Lower leg skin (tissue), 4 donors: ENCODE results near the gene STT3B. TPM values are rescaled to one million over a fixed set of nuclear protein-coding genes. Genes with fewer than 3 reads are reported as not detected.

Source experiments
- DNase-seq, 2 donors: peaks; one replicate each; pipeline ENCODE4 v3.0.0-alpha.2; 2019; ENCODE audit warnings: low spot score in 2 of 2
- H3K4me3 ChIP-seq: fragments of 200-600 bp; sonication (generic); 2 replicates; pipeline ENCODE4 v1.5.1; 2017; ENCODE audit warnings: mild to moderate bottlenecking, low read depth; ENCODE audit not compliant: poor library complexity, severe bottlenecking
- POLR2A ChIP-seq, 2 donors: fragments of 450-650 bp; IDR thresholded peaks; one replicate each; pipeline ENCODE4 v1.6.1; 2016 to 2017; ENCODE audit warnings: antibody characterized with exemption in 2 of 2, mild to moderate bottlenecking in 1 of 2, moderate library complexity in 1 of 2
- WGBS, 2 donors: methylation state at CpG; one replicate each; pipeline ENCODE4 v1.1.5; 2018; 5-methylcytosine and 5-hydroxymethylcytosine counted together
- intact Hi-C: fragments of 100-400 bp; cut with DNase I; formaldehyde crosslinking; loops from one replicate; pipeline ENCODE4 v1.15.0; 2023; ENCODE audit warnings: low total_unique reads
- total RNA-seq, 4 donors: library from RNA; depleted of rRNA; stranded (reverse); fragments of >200 nt; gene quantifications; one replicate each; pipeline ENCODE4 v1.1.0, GENCODE V29; 2016
- TF ChIP-seq, protein P1 (sequence below), 3 donors: fragments of 450-650 bp; IDR thresholded peaks; one replicate each; pipeline ENCODE4 v1.5.1; 2016; ENCODE audit warnings: antibody characterized with exemption in 3 of 3, mild to moderate bottlenecking in 3 of 3, moderate library complexity in 2 of 3

STT3B gene
- total RNA-seq, 4 donors from 2014 or later, result 65.5 to 87.3 (median 76.2) TPM

DNA sequence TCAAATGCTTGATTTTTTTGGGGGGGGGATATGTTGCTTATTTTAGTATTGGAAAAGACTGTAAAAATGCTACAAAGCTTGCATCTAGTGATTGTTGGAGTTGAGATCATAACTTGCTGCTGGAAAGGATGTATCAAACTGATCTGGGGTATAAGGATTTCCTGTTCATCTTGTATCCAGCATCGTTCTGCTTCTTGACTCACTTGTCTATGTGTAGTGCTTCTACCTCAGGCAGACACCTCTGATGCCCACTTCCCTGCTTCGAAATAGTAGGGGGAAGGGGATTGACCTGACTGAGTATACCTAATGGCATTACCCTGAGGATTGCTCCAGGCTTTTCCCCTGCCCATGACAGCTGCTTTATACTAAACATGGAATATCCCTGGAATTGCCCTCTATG lies 42.7 kb downstream of the STT3B start:
- H3K4me3 ChIP-seq, result no peak overlapping the region
- TF ChIP-seq, protein P1, sequence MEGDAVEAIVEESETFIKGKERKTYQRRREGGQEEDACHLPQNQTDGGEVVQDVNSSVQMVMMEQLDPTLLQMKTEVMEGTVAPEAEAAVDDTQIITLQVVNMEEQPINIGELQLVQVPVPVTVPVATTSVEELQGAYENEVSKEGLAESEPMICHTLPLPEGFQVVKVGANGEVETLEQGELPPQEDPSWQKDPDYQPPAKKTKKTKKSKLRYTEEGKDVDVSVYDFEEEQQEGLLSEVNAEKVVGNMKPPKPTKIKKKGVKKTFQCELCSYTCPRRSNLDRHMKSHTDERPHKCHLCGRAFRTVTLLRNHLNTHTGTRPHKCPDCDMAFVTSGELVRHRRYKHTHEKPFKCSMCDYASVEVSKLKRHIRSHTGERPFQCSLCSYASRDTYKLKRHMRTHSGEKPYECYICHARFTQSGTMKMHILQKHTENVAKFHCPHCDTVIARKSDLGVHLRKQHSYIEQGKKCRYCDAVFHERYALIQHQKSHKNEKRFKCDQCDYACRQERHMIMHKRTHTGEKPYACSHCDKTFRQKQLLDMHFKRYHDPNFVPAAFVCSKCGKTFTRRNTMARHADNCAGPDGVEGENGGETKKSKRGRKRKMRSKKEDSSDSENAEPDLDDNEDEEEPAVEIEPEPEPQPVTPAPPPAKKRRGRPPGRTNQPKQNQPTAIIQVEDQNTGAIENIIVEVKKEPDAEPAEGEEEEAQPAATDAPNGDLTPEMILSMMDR (IDR thresholded peaks at IDR 0.05), result no peak
- no peak for TF ChIP-seq POLR2A (IDR thresholded peaks at IDR 0.05)
- intact Hi-C loops, result no loop called here
- DNase-seq, result no peak
- WGBS, 2 donors, result 55 to 59% methylated on average over 2 of the region's 2 CpGs

DNA sequence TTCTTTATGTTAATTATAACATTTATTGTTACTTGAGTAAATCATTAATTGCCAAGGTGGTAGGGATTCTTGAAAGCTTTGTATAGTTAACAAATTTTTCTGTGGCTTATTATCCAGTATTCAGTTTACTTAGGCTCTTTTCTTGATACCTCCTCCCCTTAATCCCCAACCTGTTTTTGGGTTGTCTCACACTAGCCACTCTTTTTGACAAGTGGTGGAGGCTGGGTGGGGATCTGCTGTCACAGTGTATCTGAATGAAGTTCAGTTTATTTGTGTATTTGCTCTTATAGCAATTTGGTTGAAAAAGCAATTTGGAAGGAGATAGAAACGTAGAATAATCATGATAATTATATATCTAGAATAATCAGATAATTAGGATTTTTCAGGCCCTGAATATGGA lies 43.8 kb downstream of the STT3B start:
- H3K4me3 ChIP-seq, result no peak overlapping the region
- 87 to 90% methylated on average over 1 of the region's 1 CpG for WGBS, 2 donors
- no peak for TF ChIP-seq POLR2A (IDR thresholded peaks at IDR 0.05)
- TF ChIP-seq, protein P1 (IDR thresholded peaks at IDR 0.05), result no peak
- DNase-seq, result no peak
- intact Hi-C loops, result no loop called here

DNA sequence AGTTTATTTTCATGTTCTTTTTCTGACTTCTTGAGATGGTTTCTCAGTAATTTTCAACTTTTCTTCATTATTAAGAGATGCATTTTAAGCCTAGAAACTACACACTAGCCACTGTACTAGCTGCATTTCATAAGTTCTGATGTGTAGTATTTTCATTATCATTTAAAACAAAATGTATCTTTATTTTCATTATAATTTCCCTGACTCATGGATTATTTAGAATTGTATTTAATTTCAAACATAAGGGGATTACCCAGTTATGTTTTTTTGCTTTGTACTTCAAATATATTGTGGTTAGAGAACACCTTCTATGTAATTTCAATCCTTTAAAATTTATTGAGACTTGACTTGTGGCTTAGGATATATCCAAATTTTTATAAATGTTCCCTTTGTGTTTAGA lies 44.5 kb downstream of the STT3B start:
- intact Hi-C loops, result no loop called here
- no peak overlapping the region for H3K4me3 ChIP-seq
- no peak for DNase-seq
- TF ChIP-seq, protein P1 (IDR thresholded peaks at IDR 0.05), result no peak
- TF ChIP-seq POLR2A (IDR thresholded peaks at IDR 0.05), result no peak

DNA sequence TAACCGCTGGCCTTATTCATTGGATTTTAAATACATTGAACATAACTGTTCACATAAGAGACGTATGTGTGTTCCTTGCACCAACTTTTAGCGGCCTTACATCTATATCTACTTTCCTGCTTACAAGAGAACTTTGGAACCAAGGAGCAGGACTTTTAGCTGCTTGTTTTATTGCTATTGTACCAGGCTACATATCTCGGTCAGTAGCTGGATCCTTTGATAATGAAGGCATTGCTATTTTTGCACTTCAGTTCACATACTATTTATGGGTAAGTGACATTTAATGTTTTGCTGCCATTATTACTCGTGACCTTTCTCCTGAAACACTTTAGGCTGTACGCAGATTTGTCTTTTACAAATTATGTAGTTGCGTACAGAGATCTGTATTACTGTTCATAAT lies 47.1 kb downstream of the STT3B start:
- no peak for DNase-seq
- no peak overlapping the region for H3K4me3 ChIP-seq
- WGBS, 2 donors, result 90 to 92% methylated on average over 7 of the region's 7 CpGs
- intact Hi-C loops, result no loop called here
- TF ChIP-seq, protein P1 (IDR thresholded peaks at IDR 0.05), result no peak
- TF ChIP-seq POLR2A (IDR thresholded peaks at IDR 0.05), result no peak

DNA sequence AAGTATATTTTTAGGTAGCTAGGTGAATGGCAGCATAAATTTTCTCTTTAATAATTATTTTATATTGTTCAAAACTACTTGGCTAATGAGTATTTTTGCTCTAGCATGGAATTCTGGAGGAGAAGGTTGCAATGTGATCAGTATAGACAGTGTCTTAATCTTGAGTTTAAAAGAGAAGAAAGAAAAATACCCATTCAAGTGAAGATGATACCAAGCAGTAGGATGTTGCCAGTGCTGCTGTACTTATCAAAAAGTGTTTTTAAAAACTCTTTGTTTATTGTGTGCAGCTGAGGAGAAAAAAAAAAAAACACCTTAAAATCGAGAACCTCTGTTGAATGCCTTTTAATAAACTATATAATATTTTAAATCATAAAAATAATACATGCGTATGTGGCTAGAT lies 47.9 kb downstream of the STT3B start:
- intact Hi-C loops, result no loop called here
- 88 to 92% methylated on average over 2 of the region's 2 CpGs for WGBS, 2 donors
- TF ChIP-seq POLR2A (IDR thresholded peaks at IDR 0.05), result no peak
- TF ChIP-seq, protein P1 (IDR thresholded peaks at IDR 0.05), result no peak
- H3K4me3 ChIP-seq, result no peak overlapping the region
- DNase-seq, result no peak

DNA sequence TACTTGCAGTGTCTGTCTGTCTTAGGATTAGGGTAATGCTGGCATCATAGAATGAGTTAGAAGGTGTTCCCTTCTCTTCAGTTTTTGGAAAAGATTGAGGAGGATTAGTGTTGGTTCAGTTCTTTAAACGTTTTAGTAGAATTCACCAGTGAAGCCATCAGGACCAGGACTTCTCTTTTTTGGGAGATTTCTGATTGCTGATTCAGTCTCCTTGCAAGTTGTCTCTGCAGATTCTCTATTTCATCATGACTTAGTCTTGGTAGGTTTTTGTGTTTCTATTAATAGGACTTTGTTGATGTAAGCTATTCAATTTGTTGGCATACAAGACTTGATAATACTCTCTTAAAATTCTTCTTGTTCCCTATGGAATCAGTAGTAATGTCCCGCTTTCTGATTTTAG lies 48.9 kb downstream of the STT3B start:
- 78 to 89% methylated on average over 2 of the region's 2 CpGs for WGBS, 2 donors
- intact Hi-C loops, result no loop called here
- no peak for DNase-seq
- no peak overlapping the region for H3K4me3 ChIP-seq
- TF ChIP-seq, protein P1 (IDR thresholded peaks at IDR 0.05), result no peak
- no peak for TF ChIP-seq POLR2A (IDR thresholded peaks at IDR 0.05)
